ENCODE results near the gene PSEN1.

GRCh38 chr14:73142216-73142615, 5.9 kb downstream of the PSEN1 start:
- TF ChIP-seq CTCF (conservative IDR thresholded peaks at IDR 0.05; ENCODE audit: low read depth, low read length) (no peak), EZH2 (IDR thresholded peaks at IDR 0.05; ENCODE audit: borderline replicate concordance, low read depth, low read length, poor library complexity, severe bottlenecking) (no peak)
